HG03469 (cell line): ENCODE data around the gene EPO.
"Not testable (repeated sequence)": the region's sequence is repeated elsewhere in the genome, so short reads cannot be mapped to it uniquely, and the experiment has no call there.

Experiments
- ATAC-seq: cut with Tn5 transposase; IDR thresholded peaks from one replicate; pipeline ENCODE4 v1.9.1; 2021; ENCODE audit warnings: mild to moderate bottlenecking, moderate library complexity, moderate number of reproducible peaks; ENCODE audit not compliant: unreplicated experiment

Gene EPO

DNA sequence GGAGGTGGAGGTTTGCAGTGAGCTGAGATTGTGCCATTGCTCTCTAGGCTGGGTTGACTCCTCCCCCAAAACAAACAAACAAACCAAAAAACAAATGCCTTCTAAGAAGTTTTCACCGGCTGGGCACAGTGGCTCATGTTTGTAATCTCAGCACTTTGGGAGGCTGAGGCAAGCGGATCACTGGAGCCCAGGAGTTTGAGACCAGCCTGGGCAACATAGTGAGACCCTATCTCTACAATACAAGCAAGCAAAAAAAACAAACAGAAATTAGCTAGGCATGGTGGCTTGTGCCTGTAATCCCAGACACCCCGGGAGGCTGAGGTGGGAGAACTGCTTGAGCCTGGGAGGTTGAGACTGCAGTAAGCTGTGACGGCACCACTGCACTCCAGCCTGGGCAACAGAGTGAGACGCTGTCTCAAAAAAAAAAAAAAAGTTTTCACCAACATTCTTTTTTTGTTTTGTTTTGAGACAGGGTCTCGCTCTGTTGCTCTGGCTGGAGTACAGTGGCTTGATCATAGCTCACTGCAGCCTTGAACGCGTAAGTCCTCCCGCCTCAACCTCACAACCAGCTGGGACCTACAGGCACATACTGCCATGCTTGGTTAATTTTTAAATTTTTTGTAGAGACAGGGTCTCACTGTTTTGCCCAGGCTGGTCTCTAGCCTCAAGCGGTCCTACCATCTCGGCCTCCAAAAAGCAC, 11.8 kb downstream of the EPO start:
- no peak for ATAC-seq

- ATAC-seq, result no peak
Measured at GRCh38 chr7:100735730-100736129, 15.5 kb downstream of the EPO start.

- no peak for ATAC-seq
Measured at GRCh38 chr7:100736671-100737070, 16.4 kb downstream of the EPO start.

DNA sequence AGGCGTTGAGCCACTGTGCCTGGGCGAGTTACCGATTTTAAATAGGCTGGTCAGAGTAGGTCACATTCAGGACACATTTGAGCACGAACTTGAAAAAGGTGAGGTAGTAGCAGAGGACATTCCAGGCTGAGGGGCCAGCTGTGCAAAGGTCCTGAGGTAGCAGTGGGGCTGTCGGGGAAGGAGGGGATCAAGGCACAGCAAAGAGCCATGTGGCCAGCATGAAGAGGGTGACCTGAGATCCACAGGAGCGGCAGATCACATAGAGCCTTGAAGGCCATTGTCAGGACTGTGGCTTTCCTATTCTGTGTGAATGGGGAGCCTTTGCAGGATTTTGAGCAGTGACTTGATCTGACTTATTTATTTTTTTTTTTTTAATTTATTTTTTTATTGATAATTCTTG, 19.7 kb downstream of the EPO start:
- ATAC-seq, result no peak

GRCh38 chr7:100744605-100745004, 24.3 kb downstream of the EPO start:
- ATAC-seq, result no peak

GRCh38 chr7:100745184-100745583, 24.9 kb downstream of the EPO start:
- ATAC-seq, result no peak

DNA sequence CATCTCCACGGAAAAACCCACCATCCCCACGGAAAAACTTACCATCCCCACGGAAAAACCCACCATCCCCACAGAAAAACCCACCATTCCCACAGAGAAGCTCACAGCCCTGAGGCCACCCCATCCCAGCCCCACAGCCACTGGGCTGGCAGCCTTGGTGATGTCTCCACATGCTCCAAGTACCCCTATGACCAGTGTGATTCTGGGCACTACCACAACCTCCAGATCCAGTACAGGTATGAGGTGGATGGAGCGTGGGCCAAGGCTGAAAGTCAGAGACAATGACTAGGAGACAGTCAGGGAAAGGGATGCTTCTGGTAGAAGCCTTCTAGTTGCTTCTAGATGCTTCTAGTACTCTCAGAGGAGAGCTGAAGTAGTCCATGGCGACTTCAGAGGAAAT, 32.7 kb downstream of the EPO start:
- ATAC-seq, result no peak

GRCh38 chr7:100753750-100754149, 33.5 kb downstream of the EPO start:
- no peak for ATAC-seq

- no peak for ATAC-seq
Measured at GRCh38 chr7:100759357-100760171, 39.3 kb downstream of the EPO start.

DNA sequence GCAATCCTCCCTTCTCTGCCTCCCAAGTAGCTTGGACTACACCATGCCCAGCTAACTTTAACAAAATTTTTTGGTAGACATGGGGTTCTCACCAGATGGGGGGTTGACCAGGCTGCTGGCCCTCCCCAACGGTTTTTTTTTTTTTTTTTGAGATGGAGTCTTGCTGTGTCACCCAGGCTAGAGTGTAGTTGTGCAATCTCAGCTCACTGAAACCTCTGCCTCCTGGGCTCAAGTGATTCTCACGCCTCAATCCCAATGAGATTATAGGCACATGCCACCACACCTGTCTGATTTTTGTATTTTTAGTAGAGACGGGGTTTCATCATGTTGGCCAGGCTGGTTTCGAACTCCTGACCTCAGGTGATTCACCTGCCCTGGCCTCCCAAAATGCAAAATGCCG, 42.6 kb downstream of the EPO start:
- not testable (repeated sequence) for ATAC-seq

GRCh38 chr7:100763556-100764140, 43.4 kb downstream of the EPO start:
- ATAC-seq, result no peak

GRCh38 chr7:100764841-100765240, 44.6 kb downstream of the EPO start:
- ATAC-seq, result no peak

GRCh38 chr7:100765250-100765649, 45.0 kb downstream of the EPO start:
- ATAC-seq, result no peak

GRCh38 chr7:100768784-100769183, 48.5 kb downstream of the EPO start:
- ATAC-seq, result no peak
